Measurements from ENCODE around the gene KIF12.

KIF12 gene

DNA sequence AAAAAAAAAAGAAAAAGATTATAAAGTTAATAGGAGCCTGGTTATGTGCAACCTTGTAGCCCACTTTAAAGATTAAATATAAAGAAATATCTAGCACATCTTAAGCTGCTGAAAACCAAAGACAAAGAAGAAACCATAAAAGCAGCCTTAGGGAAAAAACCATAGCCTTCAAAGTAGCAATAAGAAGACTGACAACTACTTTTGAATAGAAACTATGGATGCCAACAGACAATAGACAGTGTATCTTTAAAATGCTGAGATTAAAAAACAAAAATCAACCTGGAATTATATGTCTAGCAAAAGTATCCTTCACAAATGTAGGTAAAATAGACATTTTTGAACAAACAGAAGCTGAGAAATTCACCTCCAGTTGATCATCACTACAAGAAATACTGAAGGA lies 3.4 kb upstream of the KIF12 start:
- DNase-seq = no peak

DNA sequence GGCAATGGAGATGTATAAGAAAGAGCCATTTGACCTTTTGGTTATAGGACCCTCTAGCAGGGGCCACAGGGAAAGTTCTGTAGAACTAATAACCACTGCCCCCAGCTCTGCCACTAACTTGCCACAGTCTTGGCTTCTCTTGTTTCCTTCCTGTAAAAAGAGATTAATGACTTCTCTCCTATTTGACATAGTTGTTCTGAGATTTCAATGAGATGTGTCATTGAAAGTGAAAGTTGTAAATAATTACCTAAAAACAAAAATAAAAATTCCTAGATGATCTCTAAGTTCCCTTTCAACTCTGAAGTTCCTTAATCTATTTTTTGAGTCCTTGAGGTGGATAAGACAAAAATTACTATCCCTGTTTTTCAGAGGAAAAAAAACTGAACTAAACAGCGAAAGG lies 1.4 kb upstream of the KIF12 start:
- DNase-seq = no peak

DNA sequence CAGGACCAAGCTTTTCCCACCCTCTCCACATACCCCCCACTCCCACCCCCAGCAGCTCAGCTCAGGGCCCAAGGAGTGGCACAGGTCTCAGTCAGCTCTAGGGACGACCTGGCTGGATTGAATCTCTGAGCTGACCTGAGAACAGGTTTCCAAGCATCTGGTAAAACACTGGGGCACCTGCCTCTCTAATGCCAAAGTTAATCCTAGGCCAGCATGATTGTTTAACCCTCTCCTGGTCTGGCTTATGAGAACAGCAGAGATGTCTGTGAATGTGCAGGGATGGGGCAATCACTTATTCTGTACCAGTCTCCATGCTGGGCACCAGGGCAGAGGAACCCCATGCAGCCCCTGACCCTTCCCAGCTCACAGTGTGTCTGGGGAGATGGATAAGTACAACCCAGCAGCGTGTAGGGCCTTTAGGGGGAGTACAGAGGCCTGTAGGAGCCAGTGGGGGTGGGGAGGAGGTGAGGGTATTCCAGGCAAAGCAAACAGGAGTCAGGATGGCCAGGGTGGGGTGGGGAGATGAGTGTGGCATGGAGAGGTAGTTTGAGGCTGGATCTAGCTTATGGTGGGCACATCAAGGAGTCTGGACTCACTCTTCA lies 678 bp upstream of the KIF12 start:
- DNase-seq = no peak

DNA sequence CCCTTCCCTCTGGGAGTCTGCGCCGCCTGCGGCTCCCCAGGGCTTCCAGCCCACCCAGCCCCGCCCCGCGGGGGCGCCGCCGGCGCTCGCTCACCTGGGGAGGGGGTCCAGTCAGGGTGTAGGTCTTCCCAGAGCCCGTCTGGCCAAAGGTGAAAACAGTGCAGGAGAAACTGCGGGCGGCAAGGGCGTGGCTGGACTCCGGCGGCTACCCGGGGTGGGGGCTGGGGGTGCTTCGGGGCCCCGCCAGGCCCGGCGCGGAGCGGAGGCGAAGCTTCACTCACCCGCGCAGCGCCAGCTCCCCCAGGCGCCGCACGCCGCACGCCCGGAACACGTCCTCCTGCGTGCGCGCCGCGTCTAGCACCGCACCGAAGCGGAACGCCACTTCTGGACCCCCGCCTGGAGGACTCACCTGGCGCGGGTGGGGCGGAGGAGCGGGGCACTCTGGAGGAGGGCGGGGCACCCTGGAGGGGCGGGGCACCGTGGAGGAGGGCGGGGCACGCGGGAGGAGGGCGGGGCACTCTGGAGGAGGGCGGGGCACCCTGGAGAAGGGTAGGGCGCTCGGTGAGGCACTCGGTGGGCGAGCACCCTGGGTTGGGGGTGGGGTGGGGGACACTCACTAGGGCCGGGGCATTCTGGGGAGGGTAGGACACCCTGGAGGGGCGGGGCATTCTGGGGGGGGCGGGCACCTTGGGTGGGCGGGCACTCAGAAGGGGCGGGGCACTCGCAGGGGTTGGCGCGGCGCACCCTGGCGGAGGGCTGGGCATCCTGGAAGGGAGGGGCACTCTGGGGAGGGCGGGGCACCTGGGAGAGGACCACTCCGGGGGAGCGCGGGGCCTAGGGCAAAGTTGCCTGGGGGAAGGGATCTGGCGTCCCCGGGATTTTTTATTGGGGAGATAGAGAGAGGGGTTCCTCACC lies 814 bp downstream of the KIF12 start:
- peak; percentile 35 for DNase-seq

DNA sequence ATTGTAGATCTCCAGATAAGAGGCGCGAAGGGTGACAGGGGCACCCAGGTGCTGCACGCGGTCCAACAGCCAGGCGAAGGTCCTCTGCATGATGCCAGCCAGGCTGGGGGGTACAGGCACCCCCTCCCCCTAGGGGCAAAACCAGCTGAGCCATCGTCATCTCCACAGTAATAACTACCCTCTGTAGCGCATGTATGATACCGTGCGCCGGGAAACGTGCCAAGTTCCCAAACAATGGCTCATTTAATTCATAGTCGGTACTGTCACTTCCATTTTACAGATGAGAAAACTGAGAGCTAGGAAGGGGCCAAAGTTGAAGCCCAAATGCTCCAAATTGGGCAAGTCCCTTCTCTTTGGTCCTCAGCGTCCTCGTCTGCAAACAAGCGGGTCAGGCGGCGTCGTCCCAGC lies 1.5 kb downstream of the KIF12 start:
- no peak for DNase-seq

DNA sequence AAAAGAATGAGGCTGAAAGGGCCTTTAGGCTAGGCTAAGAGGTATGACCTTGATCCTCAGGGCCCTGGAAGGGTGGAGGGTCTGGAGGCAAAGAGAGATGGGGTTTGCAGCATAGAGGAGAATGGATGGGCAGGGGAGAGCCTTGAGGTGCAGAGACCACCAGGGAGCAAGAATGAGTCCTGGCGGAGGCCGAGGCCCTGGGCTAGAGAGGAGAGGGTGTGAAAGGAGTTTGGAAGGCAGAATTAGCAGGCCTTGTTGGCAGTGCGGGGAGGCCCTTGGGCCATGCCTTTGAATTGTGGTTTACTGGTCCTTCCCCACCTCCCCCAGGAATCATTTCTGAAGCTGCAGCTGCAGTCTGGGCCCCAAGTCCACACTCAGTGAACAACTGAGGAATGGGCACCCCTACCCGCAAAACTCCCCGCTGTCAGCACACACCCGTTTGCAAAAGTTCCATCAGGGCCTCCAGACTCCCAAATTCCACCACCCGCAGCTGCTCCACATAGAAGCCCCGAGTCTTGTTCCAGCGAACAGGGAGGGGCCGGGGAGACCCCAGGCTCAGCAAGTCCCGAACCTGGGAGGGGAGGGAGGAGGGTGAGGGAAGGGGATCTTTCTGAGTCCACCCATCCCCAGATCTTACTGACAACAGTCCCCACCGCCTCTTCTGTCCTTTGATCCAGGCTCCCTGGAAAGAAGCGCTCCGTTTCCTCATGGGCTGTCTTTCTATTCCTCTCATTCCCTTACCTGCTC lies 2.1 kb downstream of the KIF12 start:
- no peak for DNase-seq

DNA sequence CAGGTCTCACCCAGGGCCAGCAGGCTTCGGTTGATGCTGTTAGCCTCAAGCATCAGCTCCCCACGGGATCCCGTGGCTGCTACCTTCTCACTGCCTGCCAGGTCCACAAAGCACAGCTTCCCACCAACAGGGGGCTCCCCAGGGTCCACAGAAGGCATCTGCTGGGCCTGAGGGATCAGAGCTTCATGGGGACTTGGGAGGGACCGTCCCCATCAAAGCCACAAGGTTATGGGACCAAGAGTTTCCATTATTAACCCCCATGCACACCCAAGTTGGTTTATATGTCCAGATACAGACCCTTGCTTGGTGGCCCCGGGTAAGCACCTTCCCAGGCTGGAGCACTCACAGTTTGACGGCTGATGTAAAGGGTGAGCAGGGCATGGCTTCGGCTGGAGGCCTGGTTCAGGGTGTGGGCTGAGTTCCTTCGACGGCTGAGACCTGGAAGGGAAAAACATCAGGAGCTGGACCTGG lies 3.0 kb downstream of the KIF12 start:
- DNase-seq = no peak

DNA sequence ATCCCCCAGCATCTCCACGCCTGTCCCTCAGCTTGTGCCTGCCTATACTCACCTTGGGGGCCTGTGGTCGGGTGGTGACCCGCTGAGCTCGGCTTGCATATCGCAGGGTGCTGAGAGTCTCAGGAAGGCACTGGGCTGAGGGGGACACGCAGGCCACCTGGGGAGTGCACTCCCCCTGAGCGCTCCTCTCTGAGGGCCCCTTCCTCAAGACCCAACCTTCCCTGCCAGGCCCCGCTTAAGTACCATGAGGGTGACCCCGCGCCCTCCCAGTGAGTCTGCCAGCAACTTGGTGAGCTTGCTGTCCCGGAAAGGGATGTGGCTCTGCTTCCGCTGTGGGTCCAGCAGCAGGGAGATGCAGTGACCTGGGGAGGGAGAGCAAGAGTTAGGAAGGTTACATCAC lies 4.1 kb downstream of the KIF12 start:
- no peak for DNase-seq

DNA sequence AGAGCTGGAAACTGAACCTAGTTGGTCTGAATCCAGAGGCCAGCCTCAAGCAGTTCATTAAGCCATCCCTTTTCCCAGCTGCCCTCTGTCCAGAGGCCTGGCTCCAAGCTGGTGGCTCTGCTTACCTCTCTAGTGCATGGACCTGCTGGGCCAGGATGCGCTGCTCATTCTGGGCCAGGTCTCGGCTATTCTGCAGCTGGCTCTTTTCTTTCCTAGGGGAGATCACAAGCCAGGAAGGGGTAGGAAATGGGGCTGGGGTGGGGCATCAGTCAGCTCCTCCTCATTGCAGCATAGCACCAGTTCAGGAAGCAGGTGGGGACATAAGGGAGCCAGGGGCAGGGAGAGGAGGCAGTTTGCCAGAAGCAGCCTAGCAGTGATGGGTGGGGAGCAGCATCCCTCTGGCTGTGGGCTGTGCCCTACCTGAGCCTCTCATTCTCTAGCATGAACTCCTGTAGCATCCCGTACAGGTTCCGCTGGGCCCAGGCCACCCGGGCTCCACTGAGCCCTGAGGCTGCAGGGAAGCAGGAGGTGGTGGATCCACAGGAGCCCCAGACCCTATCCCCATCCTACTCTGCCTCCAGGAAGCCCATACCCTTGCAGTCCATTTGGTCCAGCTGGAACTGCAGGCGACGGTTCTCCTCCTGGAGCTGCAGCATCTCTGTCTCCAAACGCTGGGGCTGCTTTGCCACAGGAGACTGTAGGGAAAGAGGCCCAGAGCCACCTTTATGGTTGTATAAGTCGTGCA lies 5.2 kb downstream of the KIF12 start:
- DNase-seq = no peak

DNA sequence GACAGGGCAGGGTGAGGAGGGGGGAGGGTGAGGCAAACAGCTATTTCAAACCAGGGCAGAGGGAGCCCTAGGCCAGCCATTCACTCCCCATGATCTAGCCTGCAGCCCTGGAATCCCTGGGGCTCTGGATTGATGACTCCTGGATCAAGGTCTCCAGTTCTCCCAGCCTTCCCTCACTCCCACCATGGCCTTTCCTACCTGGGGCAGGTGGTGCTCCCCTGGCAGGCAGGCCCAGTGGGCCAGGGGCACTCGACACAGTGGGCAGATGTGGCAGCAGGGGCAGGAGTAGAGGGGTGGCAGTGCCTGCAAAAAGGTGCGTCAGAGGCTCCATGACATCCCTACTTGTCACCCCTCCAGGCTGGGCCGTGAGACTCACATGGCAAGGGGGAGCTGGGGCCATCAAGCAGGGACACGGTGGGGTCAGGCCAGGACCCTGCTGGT lies 6.0 kb downstream of the KIF12 start:
- no peak for DNase-seq

DNA sequence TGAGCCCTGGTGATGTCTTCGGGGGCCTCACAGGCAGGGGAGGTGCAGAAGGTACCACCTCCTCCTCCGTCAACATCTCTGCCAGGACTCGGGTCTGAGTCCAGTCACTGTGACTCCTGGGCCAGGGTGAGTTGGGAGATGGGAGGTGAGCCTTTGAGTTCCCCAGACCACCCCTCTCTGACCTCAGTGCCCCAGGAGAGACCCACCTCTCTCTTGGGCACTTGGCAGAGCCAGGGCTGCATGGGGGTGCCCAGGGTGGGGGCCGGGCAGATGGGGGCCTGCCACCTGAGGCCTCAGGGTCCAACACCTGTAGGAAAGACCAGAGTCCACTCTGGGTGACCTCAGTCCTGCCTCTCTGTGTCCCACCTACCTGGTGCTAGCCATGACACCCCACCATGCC lies 6.8 kb downstream of the KIF12 start:
- no peak for DNase-seq

DNA sequence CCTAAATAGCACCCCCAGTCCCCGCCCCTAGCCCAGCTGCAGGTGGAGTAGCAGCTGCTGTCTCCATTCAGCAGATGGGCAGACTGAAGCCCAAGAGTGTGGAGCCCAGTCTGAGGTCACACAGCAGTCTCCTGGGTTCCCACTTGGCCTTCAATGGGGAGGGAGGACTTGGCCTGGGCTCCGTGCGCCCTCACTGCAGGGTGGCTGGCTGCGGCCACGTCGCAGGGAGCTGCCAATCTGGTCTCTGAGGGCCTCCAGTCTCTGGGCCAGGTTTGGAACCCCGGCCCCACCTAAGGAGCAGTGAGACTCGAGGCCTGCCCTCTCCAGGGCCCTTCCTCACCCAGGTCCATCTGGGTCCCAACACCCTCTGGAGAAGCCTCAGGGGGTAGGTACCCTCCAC lies 7.4 kb downstream of the KIF12 start:
- DNase-seq = no peak

DNA sequence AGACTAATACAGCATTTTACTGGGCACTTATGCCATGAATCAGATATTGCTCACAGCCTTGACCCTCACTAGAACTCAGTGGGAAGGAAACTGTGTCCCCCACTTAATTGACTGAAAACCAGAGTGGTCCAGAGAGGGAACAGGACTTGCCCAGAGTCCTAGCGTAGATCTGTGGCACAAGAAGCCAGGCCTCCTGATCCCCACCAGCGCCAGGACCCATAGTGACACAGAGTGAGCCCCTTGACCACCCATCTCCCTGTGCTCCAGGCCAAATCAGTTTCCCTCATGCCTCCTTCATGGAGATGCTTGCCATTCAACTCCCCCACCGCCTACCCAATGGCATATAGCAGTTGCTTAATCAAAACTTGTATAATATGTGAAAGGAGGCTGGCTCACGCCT lies 8.3 kb downstream of the KIF12 start:
- no peak for DNase-seq

DNA sequence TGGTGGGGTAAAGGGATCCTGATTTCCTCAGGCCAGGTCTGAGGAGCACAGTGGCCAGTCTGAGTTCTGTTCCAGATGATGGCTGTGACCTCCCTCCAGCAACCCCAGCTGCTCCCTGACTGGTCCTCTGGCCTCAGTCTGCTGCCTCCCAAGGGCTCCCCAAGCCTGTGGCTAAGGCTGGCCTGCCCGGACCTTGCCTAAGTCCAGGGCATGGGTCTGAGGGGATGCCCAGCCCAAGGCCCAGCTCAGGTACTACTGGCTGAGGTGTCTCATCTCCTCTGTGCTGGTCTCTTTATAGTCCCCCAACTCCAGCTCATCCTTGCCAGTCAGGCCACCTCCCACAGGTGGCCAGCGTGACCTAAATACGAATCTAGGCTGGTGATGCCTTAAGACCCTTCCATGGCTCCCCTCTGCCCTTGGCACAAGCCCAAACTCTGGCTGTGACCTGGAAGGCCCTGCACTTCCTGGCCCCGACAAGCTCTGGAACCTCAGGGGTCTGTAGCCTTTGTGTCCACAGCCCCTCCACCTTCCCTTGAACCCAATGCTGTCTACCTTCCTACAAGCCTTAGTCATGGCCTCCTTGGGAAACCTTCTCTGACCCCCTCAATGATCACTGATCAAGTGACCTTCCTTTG lies 9.8 kb downstream of the KIF12 start:
- no peak for DNase-seq

DNA sequence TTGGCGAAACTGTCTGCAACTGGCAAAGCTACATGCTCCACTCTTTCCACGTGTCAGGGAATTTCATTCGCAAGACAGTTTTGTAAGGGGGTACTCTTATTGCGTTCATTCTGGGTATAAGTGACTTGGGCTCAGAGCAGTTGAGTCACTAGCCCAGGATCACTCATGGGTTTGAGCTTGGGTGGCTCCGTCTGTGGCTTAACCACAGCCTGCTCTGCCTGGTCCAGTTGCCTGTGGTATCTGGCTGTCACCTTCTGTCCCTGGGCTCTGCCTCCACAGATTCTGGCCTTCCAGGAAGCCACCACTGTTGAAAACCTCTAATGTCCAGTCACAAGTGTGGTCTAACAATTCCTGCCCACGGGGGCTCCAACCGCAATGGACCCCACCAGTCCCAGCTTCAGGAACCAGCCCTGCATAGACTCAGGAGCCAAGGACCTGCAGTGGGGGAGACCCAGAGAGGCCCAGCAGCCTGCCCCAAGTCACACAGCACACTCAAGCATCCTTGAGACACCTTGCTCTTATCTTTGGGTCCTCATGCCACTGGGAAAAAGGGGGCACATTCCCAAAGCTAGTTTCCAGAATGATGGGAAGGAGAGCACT lies 10.4 kb downstream of the KIF12 start:
- DNase-seq = no peak

DNA sequence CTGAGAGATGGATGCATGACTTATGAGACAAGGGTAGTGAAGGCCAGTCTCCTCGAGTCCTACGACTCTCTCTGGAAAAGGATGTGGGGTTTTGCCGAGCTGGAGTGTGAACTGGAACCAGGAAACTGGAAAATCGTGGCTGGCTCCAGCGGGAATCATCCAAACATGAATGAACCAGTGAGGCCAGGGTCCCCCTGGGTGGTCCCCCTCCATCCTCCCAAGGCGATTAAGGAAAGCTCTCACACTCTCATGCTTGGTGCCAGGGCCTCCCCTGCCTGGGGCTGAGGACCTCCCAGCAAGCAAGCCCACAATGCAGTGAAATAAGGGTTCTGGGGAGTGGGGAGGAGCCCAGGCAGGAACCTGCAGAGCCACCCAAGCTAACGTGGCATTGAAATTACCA lies 11.4 kb downstream of the KIF12 start:
- DNase-seq = no peak

DNA sequence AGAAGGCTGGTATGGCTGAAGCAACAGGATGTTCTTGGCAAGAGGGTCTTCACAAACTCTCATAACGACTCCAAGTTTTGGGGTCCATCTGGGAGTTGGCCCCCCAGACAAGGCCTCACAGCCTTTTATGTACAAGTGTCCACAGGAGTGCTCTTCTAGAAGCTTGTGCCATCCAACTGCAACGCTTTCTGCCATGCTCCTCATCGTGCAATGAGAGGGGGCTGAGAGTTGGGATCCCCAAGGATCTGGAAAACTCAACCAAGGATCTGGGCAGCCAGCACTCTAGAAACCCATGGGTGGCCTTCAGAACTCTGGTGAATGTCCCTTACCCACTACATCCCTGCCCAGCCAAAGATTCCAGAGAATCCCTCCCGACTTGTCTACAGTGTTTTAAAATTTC lies 12.5 kb downstream of the KIF12 start:
- no peak for DNase-seq

DNA sequence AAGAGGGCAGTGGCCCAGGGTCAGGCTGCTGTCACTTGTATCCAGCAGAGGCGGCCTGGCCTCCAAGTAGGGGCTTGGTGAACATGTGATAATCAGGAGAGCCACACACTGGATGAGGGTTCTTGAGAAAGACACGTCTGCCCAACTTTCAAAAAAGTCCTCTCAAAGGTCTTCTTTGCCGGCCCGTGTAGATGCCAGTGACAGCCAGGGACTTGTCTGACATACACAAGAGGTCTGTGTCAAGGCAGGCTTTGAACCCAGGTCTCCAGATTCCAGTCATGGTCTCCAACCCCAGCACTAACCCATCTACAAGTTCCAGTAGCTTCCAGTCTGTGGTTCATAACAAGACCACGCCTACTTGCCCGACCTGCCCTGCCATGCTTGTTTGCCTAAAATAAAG lies 13.1 kb downstream of the KIF12 start:
- no peak for DNase-seq

DNA sequence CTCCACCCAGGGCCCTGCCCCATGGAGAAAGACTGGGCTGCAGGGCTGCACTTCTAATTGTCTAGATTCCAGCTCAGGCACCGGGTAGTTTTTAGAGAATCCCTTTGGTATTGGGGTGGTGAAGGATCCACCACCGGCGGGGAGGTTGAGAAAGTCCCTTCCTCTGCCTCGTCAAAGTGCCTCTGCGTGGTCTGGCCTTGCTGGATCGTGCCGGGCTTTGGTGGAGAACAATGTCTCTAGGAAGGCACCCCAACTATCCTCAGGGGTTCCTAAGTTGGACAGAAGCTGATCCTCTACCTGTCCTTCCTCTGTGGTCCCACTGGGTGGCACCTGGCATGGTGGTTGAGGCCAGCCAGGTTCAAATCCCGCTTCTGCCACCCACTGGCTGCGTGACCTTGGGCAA lies 13.7 kb downstream of the KIF12 start:
- no peak for DNase-seq

DNA sequence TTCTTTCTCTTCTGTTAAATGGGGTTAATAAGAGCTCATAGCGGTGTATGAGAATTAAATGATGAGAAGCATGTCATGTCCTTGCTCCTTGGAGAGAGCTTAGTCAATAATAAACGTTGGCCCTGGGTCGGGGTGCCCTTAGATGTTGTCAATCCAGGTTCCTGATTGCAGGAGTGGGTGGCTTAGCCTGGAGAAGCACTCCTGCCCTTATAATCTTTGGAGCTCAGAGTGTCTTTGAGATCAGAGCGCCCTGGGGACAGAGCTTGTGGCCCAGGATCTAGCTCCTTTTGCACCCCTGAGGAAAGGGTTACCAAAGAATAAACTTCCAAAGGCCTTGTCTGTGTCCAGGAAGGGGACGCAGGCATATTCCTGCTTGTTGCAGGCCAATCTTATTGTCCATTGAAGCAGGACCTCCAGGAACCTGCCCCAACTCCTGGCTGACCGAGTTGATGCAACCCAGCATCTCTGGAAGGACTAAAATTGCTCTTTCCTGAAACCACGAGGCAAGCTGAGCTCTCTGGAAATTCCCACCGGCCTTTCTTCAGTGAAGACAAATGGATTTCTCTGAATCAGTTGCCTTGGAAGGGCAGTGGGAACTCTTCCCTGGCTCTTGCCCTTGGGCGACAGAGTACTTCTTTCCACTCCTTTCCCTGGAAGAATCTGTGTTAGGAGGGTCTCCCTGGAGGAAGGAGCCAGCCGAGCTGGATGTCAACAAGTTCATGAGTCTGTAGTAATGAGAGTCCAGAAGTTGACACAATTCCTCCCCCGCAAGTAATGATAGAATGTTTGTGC lies 14.6 kb downstream of the KIF12 start:
- DNase-seq = no peak

DNA sequence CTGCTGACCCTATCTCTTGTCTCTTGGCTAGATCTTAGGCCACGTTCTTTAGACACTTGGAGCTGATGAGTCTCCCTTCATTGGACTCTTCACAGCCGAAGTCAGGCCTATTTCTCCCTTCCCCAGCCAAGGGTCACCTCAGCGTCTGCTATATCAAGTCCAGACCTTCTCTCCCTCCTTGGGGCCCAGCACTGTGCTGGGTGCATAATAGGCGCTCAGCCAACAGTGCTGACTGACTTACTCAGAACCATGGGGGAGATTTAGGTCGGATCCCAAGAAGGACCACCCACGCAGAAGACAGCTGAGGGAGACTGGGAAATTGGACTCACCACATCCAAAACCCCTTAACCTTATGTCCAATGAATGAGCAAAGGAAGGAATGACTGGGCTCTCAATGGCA lies 15.4 kb downstream of the KIF12 start:
- DNase-seq = no peak

Data from NCI-H510A (cell line).